ENCODE results near the gene SPTBN1.

The SPTBN1 gene

GRCh38 chr2:54638103-54638502 is 182.0 kb downstream of the SPTBN1 start:
- no peak for DNase-seq

DNA sequence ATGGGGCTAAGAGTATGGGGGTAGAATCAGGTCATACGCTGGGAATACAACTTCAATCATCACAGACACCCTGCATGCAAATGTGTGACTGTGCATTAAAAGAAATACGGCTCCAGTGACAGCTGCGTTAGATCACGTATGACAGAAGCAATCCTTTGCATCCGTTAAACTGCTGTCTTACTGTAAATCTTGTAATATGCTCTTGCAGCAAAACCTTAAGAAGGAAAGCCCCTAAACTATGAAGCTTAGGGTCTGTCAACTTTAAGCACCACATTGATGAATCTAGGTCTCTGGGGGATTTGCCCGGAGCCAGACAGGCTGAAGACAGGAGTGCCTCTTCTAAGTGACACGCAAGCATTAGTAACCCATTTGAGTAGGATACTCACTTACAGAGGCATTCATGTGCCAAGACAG is 182.7 kb downstream of the SPTBN1 start:
- no peak for DNase-seq

- DNase-seq, result no peak
Measured at GRCh38 chr2:54639609-54640008, 183.5 kb downstream of the SPTBN1 start.

DNA sequence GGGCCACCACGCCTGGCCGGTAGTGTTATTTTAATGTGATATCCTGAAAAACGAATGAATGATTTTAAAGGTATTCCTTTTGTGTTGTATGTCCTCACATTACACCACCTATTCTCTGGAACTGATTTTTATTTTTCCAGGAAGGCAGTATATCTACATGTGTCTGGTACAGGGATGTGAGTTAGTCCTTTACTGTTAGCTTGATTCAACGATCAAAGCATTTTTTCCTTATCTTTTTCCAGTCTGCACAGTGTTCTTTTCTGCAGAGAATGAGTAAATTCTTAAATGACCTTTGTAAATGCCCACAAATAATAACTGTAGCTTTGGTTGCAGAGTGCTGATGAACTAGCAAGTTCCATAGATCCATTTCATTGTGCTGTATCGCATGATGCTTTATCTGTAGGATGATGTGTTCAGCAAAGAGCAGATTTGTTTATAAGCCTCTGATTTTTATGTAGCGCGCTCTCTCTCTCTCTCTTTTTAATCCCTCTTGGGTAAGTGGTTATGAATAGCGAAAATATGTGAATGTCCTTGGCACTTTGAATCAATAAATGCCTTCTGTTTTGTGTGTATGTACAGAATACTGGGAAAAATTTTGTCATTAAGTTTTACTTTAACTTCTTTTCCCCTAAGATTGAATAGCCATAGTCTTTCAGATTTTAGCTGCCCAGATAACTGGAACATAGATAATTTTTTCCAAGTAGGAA is 184.9 kb downstream of the SPTBN1 start:
- DNase-seq, result no peak

GRCh38 chr2:54641988-54642387 is 185.9 kb downstream of the SPTBN1 start:
- no peak for DNase-seq

DNA sequence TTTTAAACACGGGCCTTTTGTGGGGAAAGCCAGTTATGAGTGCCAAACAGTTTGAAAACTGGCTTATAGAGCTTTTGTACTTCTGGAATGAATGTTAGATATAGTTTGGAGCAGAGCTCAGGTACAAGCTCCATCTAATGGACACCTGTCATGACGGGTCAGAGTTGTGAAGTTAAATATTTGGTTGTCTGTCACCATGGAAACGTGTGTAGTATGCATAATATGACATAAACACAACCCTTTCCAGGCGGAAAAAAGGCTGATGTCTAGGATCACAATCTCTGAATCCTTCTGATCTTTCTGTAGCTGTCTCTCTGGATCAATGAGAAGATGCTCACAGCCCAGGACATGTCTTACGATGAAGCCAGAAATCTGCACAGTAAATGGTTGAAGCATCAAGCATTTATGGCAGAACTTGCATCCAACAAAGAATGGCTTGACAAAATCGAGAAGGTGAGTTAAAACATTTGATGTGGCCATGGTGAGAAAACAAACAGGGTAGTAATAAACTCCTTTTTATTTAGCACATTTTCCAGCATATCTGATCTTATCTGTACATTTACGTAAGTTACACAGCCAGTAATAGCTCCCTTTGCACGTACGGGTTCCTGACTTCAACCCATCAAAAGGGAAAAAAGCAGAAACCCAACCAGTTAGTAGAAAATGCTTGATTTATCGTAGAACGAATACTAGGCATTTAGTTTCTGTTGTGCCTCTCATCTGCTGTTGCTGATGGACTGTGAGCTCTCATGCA is 186.7 kb downstream of the SPTBN1 start:
- no peak for DNase-seq

- DNase-seq, result no peak
Measured at GRCh38 chr2:54644236-54644635, 188.1 kb downstream of the SPTBN1 start.

DNA sequence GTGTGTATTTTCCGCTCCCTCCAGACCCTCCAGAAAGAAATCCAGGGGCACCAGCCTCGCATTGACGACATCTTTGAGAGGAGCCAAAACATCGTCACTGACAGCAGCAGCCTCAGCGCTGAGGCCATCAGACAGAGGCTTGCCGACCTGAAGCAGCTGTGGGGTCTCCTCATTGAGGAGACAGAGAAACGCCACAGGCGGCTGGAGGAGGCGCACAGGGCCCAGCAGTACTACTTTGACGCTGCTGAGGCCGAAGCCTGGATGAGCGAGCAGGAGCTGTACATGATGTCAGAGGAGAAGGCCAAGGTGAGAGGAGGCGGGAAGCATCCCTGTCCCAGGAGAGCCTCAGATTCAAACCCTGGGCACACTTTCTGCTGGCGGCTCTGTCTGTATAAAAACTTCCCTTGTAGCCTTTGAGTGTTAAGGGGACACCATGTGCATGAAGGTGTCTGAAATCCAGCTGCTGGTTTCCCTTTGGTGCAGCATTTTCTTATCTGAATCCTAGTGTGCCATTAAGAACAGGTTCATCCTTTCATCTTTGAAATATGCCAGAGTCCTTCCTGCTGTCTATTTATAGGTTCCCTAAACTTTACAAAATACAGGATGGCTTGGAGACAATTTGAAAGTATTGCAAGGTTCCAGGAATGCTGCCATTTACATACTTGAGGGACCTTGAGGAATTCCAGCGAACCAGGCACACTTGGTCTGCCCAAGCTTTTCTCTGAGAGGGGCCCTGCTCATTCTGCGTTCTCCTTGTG is 190.2 kb downstream of the SPTBN1 start:
- no peak for DNase-seq

- DNase-seq, result no peak
Measured at GRCh38 chr2:54648256-54648655, 192.1 kb downstream of the SPTBN1 start.

DNA sequence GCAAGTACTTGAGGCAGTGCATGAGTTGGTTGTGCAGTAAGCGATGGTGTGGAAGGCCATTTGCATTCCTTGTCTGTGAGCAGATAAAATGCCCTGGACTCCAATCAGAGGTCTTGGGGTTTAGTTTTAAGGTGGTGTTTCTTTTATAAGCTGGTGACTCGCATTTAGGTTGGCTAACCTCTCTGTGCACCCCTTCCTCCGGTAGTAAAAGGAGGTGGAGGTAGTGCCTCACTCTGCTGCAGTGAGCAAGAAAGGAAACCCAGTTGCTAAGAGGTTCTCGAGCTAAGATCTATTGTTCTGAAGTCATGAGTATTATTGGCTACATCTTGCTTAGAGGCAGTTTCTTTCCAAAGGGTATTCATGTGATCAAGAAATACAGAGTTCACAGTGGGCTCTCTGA is 193.1 kb downstream of the SPTBN1 start:
- no peak for DNase-seq

DNA sequence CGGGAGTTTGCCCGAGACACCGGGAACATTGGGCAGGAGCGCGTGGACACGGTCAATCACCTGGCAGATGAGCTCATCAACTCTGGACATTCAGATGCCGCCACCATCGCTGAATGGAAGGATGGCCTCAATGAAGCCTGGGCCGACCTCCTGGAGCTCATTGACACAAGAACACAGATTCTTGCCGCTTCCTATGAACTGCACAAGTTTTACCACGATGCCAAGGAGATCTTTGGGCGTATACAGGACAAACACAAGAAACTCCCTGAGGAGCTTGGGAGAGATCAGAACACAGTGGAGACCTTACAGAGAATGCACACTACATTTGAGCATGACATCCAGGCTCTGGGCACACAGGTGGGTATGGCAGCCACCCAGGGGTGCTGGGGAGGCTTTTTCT is 193.5 kb downstream of the SPTBN1 start:
- no peak for DNase-seq

DNA sequence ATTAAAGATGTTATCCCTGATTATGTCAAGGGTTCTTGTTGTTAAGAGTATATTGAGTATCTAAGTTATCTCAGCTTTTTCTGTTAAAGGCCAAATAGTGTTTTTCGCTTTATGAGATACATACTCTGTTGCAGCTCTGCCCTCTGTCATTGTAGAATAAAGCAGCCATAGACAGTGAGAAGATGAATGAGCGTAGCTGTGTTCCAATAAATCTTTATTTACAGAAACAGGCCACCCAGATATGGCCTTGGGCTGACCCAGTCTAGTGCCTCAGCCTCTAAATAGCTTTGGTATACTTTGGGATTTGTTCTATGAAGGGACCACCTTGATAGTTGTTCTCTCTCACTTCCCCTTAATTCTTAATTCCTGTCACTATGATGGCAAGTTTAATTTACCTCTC is 194.5 kb downstream of the SPTBN1 start:
- no peak for DNase-seq

- no peak for DNase-seq
Measured at GRCh38 chr2:54651291-54651690, 195.2 kb downstream of the SPTBN1 start.

DNA sequence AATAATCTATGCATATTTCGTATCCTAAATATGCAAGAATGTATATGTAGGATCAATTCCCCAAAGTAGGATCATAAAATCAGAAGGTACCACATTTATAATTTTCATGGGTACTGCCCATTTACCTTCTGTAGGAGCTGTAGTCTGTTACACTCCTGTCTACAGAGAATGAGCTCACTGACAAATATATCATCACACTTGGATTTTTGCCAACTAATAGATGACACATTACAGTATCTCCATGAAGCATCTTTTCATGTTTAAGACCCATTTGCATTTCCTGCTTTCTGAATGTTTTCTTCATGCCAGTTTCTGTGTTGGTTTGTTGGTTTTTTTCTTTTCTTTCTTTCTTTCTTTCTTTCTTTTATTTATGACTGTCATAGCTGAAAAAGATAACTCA is 196.4 kb downstream of the SPTBN1 start:
- DNase-seq, result no peak

DNA sequence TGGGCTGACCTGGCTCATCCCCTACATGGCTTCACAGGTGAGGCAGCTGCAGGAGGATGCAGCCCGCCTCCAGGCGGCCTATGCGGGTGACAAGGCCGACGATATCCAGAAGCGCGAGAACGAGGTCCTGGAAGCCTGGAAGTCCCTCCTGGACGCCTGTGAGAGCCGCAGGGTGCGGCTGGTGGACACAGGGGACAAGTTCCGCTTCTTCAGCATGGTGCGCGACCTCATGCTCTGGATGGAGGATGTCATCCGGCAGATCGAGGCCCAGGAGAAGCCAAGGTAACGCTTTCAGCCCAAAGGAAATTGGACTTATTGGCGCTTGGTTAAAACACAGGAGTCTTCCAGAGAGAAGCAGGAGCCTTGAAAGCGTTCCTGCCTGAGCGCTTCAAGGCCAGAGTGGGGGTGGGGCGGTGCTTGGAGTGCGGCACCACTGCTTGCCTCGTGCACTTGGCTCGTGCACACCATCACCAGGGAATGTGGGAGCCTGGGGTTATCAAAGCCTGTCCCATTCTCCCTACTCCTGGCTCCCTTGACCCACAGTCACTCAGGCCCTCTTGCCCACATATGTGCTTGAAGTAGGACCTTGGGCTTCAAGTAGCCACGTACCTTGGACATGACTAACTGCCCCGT is 197.6 kb downstream of the SPTBN1 start:
- DNase-seq, result no peak

DNA sequence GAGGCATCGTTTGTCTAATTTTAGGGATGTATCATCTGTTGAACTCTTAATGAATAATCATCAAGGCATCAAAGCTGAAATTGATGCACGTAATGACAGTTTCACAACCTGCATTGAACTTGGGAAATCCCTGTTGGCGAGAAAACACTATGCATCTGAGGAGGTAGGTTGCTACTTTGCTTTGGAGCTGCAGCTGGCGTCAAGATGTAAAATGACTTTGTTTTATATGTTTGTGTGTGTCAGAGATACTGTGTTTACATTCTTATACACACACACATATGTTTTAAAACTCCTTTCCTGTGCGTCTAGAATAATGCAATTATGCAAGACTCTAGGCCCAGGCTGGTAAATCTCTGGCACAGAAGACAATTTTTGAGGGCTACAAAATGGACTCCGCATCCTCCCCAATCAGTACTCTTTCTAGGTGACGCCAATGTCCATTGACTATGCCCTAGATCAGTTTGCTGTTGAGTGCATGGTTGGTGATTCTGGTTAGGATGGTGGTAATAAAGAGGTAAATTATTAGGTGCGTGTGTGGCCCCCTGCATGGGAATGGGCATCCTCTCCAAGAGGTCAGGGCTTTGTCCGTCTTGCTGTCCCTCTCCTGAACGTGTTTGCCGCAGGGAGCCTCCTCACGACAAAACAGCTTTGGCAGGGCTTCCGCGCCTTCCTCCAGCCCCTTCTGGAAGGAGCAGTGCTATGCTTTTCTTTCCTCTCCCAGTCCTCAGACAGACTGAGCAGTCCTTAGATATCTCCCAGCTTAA is 199.1 kb downstream of the SPTBN1 start:
- DNase-seq, result no peak

DNA sequence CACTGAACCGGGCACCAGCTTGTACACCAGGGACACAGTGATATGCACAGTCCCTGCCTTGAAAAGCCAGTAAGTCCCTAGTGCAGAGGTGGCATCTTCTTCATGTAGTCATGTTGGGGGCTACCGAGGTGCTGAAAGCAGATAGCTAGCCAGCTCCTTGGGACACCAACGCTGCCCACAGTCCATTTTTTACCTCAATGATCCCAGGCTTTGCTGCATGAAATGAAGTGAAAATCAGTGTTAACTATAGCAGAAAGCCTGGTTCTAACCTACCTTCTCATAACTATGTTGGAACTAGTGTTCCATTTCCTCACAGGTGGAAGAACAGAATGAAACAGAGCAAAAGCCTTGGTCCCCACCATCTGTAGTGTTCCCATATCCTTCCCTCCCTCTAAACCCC is 200.7 kb downstream of the SPTBN1 start:
- DNase-seq, result no peak

DNA sequence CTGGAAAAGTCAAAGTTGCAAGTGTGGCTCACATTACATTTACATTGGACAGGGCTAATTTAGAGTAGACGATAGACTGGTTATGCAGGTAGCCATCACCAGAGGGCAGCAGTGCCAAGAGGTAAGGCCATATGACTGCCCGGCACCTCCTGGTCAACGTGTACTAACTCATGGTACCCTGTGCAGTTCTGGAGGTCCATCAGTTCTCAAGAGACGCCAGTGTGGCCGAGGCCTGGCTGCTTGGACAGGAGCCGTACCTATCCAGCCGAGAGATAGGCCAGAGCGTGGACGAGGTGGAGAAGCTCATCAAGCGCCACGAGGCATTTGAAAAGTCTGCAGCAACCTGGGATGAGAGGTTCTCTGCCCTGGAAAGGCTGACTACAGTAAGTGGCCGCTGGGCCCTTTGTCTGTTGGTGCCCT is 201.5 kb downstream of the SPTBN1 start:
- DNase-seq, result peak; percentile 4

DNA sequence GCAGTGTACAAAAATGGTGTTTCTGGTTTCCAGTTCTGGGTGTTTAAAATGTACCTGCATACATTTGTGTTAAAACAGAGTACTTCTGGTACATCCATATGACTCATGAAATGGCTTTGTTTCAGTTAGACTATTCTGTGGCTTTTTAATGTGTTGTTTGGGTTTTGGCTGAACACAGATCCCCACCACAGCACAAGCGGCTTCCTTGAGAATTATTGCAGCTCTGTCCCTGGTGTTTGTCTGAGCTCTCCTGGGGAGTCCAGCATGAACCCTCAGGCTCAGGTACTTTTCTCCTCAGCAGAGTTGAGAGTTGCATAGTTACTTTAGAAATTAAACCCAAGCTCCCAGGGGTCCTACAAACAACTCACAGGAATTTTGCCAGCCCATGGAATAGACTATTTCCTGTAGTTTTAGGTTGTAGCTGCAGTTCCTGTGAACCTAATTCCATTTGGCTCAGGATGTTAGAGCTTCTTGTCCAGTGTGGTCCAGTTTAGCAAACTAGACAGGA is 202.5 kb downstream of the SPTBN1 start:
- DNase-seq, result no peak

DNA sequence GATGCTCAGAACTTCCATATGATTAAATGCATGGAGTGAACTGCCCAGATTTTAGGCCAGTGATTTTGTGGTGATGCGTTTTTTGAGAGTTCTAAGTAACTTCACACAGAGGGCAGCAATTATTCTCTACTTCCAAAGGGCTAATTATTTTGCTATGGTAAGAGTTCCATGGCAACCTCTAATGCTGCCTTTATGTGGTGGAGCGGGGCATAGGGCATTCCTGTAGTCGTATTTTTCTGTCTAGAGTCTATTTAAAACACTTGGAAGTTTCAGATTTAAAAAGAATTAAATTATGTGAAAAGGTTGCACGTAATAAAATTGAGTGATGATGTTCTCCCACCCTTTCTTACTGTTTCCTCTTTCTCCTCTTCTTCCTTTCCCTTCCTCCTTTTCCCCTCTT is 203.4 kb downstream of the SPTBN1 start:
- no peak for DNase-seq

GRCh38 chr2:54660752-54661151 is 204.6 kb downstream of the SPTBN1 start:
- no peak for DNase-seq

DNA sequence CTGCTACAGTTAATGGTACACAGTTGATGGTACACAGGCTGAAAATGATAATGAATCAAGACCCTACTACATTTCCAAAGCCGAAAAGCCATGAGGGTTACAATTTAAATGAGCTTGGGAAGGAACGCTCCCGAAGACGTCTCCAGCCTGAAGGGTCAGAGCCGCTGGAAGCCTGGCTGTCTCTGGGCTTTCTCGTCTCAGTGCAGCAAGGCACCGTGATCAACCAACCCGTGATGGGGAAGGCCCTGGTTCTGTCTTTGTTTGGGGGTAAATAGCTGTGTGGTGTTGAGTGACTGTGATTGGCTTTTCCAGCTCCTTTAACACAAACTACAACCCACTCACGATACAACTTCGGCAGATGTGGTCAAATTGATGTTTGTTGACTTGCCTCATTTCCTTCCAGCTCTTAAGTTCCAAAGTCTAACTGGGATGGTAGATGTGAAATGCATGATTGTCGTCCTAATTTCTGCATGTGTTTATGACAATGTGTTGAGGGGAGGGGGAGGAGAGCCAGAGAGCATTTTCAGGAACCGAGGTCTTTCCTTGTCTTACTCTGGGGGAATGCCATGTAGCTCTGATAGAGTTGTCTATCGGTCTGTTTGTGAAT is 207.4 kb downstream of the SPTBN1 start:
- no peak for DNase-seq
